T-helper 9 cell (primary cell): ENCODE measurements around the gene PDE2A.

Experiments used
- DNase-seq: peaks from one replicate; pipeline ENCODE4 v3.0.0-alpha.2; 2020

Gene PDE2A

GRCh38 chr11:72586321-72587090, 87.7 kb downstream of the PDE2A start:
- no peak for DNase-seq

- peak; percentile 60 for DNase-seq
These were observed 88.4 kb downstream of the PDE2A start for GRCh38 chr11:72585762-72586311.

- DNase-seq, result no peak
These were observed 89.2 kb downstream of the PDE2A start for GRCh38 chr11:72584939-72585597.

- DNase-seq, result peak; percentile 35
These were observed 89.8 kb downstream of the PDE2A start for GRCh38 chr11:72584293-72584938.

- no peak for DNase-seq
These were observed 90.5 kb downstream of the PDE2A start for GRCh38 chr11:72583616-72584292.

- no peak for DNase-seq
These were observed 91.1 kb downstream of the PDE2A start for GRCh38 chr11:72583177-72583553.

- no peak for DNase-seq
These were observed 91.7 kb downstream of the PDE2A start for GRCh38 chr11:72582206-72583176.

- DNase-seq, result no peak
These were observed 93.2 kb downstream of the PDE2A start for GRCh38 chr11:72581067-72581466.

- DNase-seq, result no peak
These were observed 93.6 kb downstream of the PDE2A start for GRCh38 chr11:72580642-72580950.

- DNase-seq, result no peak
These were observed 94.2 kb downstream of the PDE2A start for GRCh38 chr11:72579816-72580641.

GRCh38 chr11:72578991-72579815, 95.0 kb downstream of the PDE2A start:
- no peak for DNase-seq

- DNase-seq, result no peak
These were observed 95.7 kb downstream of the PDE2A start for GRCh38 chr11:72578566-72578965.

GRCh38 chr11:72578051-72578450, 96.2 kb downstream of the PDE2A start:
- no peak for DNase-seq

GRCh38 chr11:72577271-72577721, 96.9 kb downstream of the PDE2A start:
- no peak for DNase-seq

- no peak for DNase-seq
These were observed 97.6 kb downstream of the PDE2A start for GRCh38 chr11:72576661-72577060.

- no peak for DNase-seq
These were observed 98.0 kb downstream of the PDE2A start for GRCh38 chr11:72576243-72576595.

GRCh38 chr11:72575533-72576242, 98.5 kb downstream of the PDE2A start:
- no peak for DNase-seq

- no peak for DNase-seq
These were observed 99.4 kb downstream of the PDE2A start for GRCh38 chr11:72574548-72575460.
